Prostate gland (tissue), 2 donors: Measurements from ENCODE around the gene PCDHGA1. TPM values are rescaled to one million over a fixed set of nuclear protein-coding genes. Genes with fewer than 3 reads are reported as not detected.

Experiments
- DNase-seq: peaks from one replicate; pipeline ENCODE4 v3.0.0-alpha.2; 2019; ENCODE audit warnings: low spot score
- H3K27ac ChIP-seq, 2 donors: fragments of 200-600 bp; sonication (generic); 2 replicates each; pipeline ENCODE4 v1.5.1; 2017 to 2019
- H3K27me3 ChIP-seq: fragments of 200-600 bp; sonication (generic); replicated peaks from 2 replicates; pipeline ENCODE4 v1.5.1; 2019; ENCODE audit not compliant: insufficient read depth
- H3K36me3 ChIP-seq, 2 donors: fragments of 200-600 bp; sonication (generic); 1 replicate in 1 of 2; 2 replicates in 1 of 2; pipeline versions ENCODE4 v1.5.1 to v1.8.1; 2017 to 2019
- H3K4me1 ChIP-seq: fragments of 200-600 bp; sonication (generic); replicated peaks from 2 replicates; pipeline ENCODE4 v1.5.1; 2019
- H3K4me3 ChIP-seq, 2 donors: fragments of 200-600 bp; sonication (generic); 2 replicates each; pipeline ENCODE4 v1.5.1; 2017 to 2019
- H3K9me3 ChIP-seq: fragments of 200-600 bp; sonication (generic); 2 replicates; pipeline ENCODE4 v1.5.1; 2017
- CTCF ChIP-seq, 4 experiments: fragments of 200-600 bp in 2 of 4; fragments of 450-650 bp in 2 of 4; sonication (generic) in 2 of 4; IDR thresholded peaks; 1 replicate in 3 of 4; 2 replicates in 1 of 4; pipeline ENCODE4 v1.5.1; 2016 to 2019; ENCODE audit warnings: antibody characterized with exemption in 4 of 4, mild to moderate bottlenecking in 2 of 4, moderate library complexity in 2 of 4
- POLR2A ChIP-seq: fragments of 450-650 bp; IDR thresholded peaks from one replicate; pipeline ENCODE4 v1.6.1; 2016; ENCODE audit warnings: antibody characterized with exemption, mild to moderate bottlenecking
- POLR2AphosphoS5 ChIP-seq: sonication (generic); formaldehyde crosslinking; IDR thresholded peaks from one replicate; pipeline ENCODE4 v1.6.1; 2017; ENCODE audit warnings: antibody characterized with exemption
- WGBS: methylation state at CpG from one replicate; pipeline ENCODE4 v1.1.5; 2018; 5-methylcytosine and 5-hydroxymethylcytosine counted together
- intact Hi-C: fragments of 100-400 bp; cut with DNase I; formaldehyde crosslinking; loops from one replicate; pipeline ENCODE4 v1.14.2; 2022
- total RNA-seq, 2 donors: library from RNA; depleted of rRNA; stranded (reverse); fragments of >200 nt; gene quantifications; one replicate each; pipeline ENCODE4 v1.1.0, GENCODE V29; 2016

Gene PCDHGA1
- total RNA-seq, 2 donors from 2014 or later = 0.64 to 4.8 TPM

GRCh38 chr5:141478321-141478945 lies 148.1 kb downstream of the PCDHGA1 start:
- peak; percentile 84 for DNase-seq
- WGBS = 34% methylated on average over 20 of the region's 20 CpGs
- H3K36me3 ChIP-seq = no peaks in the 10 kb centered on the region
- no peaks in the 10 kb centered on the region for H3K9me3 ChIP-seq
- H3K4me1 ChIP-seq = peaks cover 2% of the 10 kb centered on the region
- no peak overlapping the region for H3K27ac ChIP-seq
- TF ChIP-seq POLR2A = no peak
- peak; percentile 19 for TF ChIP-seq POLR2AphosphoS5
- peak in 3 of 4 experiments; percentile 41 to 54 (median 42) for TF ChIP-seq CTCF (IDR thresholded peaks at IDR 0.05)
- H3K4me3 ChIP-seq = peak overlapping the region; percentile 46 to 50
- intact Hi-C loops = loop anchor here (5.0 kb wide), 1 partner anchor 34 kb away; no protein-coding TSS in a partner anchor
- H3K27me3 ChIP-seq = no peaks in the 10 kb centered on the region

- no peak overlapping the region for H3K4me3 ChIP-seq
These were observed 149.5 kb downstream of the PCDHGA1 start for GRCh38 chr5:141479776-141480175.

GRCh38 chr5:141483902-141484301 lies 153.6 kb downstream of the PCDHGA1 start:
- WGBS = 36% methylated on average over 3 of the region's 3 CpGs

More at GRCh38 chr5:141479776-141480175, 149.5 kb downstream of the PCDHGA1 start:
- Histone ChIP-seq H3K9me3 (no peaks in the 10 kb centered on the region), H3K36me3 (no peaks in the 10 kb centered on the region), H3K4me1 (peaks cover 2% of the 10 kb centered on the region), H3K27ac (no peak overlapping the region), H3K27me3 (no peaks in the 10 kb centered on the region)
- DNase-seq = no peak
- intact Hi-C loops = loop anchor here (5.0 kb wide), 1 partner anchor 33 kb away; no protein-coding TSS in a partner anchor
- no peak for TF ChIP-seq POLR2AphosphoS5
- TF ChIP-seq POLR2A = no peak
- no peak for TF ChIP-seq CTCF (IDR thresholded peaks at IDR 0.05)

GRCh38 chr5:141484310-141484640 lies 154.0 kb downstream of the PCDHGA1 start:
- no peaks in the 10 kb centered on the region for H3K9me3 ChIP-seq
- peak overlapping the region; percentile 21 for H3K4me3 ChIP-seq
- TF ChIP-seq POLR2A = no peak
- no peak for TF ChIP-seq POLR2AphosphoS5
- TF ChIP-seq CTCF (IDR thresholded peaks at IDR 0.05) = no peak
- H3K27ac ChIP-seq = no peak overlapping the region
- DNase-seq = no peak
- no peaks in the 10 kb centered on the region for H3K36me3 ChIP-seq
- no peaks in the 10 kb centered on the region for H3K27me3 ChIP-seq
- no peaks in the 10 kb centered on the region for H3K4me1 ChIP-seq
- intact Hi-C loops = no loop called here
- WGBS = 8% methylated on average over 4 of the region's 4 CpGs

More at GRCh38 chr5:141483902-141484301, 153.6 kb downstream of the PCDHGA1 start:
- no peaks in the 10 kb centered on the region for H3K9me3 ChIP-seq
- no peaks in the 10 kb centered on the region for H3K4me1 ChIP-seq
- no peaks in the 10 kb centered on the region for H3K36me3 ChIP-seq
- intact Hi-C loops = no loop called here
- H3K4me3 ChIP-seq = no peak overlapping the region
- no peaks in the 10 kb centered on the region for H3K27me3 ChIP-seq
- TF ChIP-seq POLR2AphosphoS5 (no peak), CTCF (IDR thresholded peaks at IDR 0.05) (no peak), POLR2A (no peak)
- no peak for DNase-seq
- no peak overlapping the region for H3K27ac ChIP-seq
